Measurements from ENCODE around the gene LYPD6.

GRCh38 chr2:149400997-149401396, 70.6 kb downstream of the LYPD6 start:
- TF ChIP-seq CTCF (IDR thresholded peaks at IDR 0.05): no peak
- no peak for TF ChIP-seq POLR2A (IDR thresholded peaks at IDR 0.05)
